CMK (cell line): ENCODE results near the gene STAMBPL1.
A peak's percentile ranks its signal among the peaks of the same experiment; 100 is the strongest.
"Not testable (repeated sequence)": the region's sequence is repeated elsewhere in the genome, so short reads cannot be mapped to it uniquely, and the experiment has no call there.

ENCODE experiments used
- DNase-seq: peaks from one replicate; pipeline ENCODE4 v3.0.0-alpha.2; 2010; ENCODE audit warnings: low read depth

The STAMBPL1 gene

DNA sequence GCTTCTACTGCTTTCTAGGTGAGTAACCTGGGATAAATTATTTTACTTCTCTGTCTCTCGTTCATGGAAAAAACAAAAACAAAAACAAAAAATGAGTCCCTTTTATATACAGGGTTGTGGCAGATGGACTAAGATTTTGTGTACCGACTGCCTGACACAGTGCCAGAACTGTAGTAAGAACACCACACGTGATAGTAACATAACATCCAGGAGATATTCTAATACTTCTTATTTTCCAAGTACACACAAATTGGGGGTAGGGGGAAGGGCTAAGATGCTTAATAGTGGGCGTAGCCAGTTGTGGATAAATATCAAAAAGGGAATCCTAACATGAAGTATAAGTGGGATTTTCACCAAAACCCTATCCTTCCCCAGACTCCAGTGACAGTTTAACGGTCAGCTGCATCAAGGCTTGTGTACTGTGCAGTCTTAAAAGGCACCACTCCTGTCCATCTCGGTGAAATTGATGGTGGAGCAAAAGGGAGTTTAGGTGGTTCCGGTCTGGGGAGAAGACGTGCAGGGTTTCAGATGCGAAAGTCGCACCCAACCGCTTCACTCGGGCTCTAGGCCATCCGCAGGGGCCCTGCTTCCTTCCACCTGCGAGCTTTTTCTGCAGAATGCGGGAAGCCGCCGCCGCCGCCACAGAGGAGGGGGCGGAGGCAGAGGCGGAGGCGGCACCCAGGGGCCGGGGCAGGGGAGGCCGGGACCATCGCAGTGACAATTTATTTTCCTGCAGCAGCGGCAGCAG is at the start of gene STAMBPL1:
Gene STAMBPL1 (plus strand): TSS at position 712 of the 748 bp plus-strand sequence. CDS start 21,464 bp downstream, outside the sequence.
- no peak for DNase-seq

DNA sequence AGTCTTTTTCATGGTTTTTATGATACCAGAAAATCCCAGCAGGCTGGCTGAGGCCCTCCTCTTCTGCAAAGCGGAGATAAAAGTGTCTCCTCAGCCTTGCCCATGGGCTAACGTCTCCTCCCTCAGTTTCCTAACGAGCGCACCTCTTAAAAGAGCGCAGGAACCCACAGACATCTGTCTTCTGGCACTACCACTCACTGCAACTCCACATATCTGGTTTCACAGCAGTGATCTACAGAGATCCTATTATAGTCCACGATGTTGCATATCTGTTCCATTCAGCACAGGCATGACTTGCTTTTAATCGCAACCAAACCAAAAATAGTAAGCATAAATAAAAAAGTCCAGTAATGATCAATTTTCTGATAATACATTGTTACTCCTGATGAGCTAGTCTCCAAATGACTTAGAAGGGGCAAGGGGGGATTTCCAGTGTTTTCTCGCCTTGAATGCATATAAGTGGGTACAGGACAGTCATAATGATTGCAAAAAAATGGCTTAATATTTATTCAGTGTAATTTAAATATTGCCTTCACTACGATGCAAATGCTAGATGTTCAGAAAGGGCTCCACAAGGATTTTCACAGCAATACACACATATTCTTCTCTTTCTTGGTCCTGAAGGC is 49.3 kb upstream of the STAMBPL1 start:
- peak; percentile 11 for DNase-seq

DNA sequence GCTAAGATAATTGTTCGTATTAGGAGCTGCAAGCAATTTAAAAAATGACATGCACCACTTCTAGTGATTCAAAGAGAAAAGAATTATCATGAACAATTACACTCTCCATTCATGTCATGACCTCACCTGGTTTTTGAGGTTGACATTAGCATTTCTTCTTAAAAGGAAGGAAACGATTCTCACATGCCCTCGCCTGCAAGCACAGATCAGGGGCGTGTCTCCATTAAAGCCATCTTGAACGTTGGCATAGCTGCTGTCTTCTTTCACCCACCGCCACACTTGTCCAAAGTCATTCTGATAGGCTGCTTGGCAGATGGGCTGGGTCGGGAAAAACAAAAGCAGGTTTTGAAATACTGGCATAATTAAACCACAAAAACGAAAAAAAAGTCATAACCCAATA is 48.3 kb upstream of the STAMBPL1 start:
- no peak for DNase-seq

DNA sequence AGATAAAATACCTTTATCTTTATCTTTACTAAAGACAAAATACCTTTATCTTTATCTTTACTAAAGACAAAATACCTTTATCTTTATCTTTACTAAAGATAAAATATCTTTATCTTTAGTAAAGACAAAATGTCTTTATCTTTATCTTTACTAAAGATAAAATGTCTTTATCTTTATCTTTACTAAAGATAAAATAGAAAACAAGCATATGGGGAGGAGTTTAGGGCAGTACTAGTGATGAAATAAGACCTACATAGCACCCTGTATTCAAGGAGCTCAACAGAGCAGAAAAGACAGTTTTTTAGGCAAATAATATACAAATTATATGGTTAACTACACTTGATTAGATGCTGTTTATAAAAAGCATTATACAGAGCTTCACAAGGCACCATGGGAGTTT is 47.7 kb upstream of the STAMBPL1 start:
- DNase-seq: no peak

DNA sequence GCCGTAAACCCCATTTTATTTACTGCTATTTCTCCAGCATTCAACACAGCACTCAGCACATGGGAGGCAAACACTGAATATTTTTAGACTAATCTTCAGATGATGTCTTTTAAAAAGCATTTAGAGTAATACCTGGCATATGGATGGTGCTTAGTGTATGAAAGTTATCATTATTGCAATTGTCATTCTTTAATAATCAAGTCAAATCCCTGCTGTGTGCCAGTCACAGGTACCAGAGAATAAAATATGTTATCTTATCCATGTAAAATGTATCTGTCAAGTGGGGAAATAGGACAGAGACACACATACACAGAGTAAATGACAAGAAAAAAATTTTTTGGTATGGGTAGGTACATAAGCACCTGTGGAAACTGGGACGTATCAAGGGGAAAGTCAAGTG is 46.9 kb upstream of the STAMBPL1 start:
- no peak for DNase-seq

DNA sequence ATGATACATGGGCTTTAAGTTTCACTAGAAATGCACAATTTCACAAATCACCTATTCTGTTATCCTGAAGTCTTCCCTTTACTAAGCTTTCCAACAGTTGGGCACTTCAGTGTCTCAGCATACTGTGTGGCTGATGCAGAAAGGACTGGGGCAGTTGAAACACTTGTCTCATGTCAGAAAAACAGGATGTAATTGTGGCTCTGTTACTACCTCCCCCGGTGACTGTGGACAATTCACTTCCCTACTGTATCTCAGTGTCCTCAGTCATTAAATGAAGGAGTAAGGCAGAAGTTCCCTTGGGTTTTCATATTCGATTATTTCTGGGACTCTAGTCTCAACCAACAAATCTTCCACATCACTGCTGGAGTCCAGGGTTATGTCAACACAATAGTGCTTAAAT is 46.3 kb upstream of the STAMBPL1 start:
- DNase-seq: no peak

DNA sequence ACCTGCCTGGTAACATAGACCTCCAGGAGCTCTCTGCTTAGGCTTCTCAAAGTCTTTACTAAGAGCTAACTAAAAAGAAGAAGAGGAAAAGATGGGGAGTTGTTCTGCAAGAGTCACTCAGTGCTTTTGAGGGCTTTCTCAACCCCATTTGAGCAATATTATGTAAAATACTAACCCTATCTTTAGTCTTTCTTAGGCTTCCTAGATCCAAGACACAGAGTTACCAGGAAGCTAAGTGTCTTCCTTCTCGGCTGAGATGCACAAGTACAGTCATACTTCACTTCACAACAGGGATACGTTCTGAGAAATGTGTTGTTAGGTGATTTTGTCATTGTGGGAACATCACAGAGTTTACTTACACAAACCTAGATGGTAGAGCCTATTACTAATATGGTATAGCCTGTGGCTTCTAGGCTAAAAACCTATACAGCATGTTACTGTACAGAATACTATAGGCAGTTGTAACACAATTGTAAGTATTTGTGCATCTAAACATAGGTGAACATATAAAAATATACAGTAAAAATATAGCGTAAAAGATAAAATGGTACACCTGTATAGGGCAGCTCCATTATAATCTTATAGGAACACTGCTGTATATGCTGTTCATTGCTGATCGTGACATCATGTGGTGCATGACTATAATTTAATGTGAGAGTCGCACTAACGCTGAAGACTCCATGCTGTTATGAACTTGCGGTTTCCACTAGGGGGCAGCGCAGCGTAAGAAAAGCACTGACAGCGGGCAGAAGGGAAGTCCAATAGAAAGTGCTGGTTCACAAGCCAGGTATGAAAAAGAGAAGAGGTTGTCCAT is 44.7 kb upstream of the STAMBPL1 start:
- DNase-seq: peak; percentile 35

DNA sequence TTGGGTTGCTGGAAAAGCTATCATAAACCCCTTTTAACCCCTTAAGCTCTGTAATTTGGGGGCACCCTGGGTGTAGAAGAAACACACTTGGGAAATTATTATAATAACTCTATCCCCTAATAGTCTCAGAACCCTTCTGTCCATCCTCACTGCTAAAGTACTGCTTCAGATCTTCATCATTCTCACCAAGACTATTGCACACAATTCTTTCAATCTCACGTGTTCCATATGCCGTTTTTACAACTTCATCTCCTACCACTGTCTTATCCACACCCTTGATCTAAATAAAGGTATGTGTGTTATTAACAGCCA is 44.2 kb upstream of the STAMBPL1 start:
- no peak for DNase-seq

DNA sequence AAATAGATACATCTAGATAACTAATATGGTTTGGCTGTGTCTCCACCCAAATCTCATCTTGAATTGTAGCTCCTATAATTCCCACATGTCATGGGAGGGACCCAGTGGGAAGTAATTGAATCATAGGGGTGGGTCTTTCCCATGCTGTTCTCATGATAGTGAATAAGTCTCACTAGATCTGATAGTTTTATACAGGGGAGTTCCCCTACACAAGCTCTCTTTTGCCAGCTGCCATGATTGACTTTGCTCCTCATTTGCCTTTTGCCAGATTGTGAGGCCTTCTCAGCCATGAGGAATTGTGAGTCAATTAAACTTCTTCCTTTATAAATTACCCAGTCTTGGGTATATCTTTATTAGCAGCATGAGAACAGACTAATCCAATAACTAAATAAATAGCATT is 42.4 kb upstream of the STAMBPL1 start:
- not testable (repeated sequence) for DNase-seq

DNA sequence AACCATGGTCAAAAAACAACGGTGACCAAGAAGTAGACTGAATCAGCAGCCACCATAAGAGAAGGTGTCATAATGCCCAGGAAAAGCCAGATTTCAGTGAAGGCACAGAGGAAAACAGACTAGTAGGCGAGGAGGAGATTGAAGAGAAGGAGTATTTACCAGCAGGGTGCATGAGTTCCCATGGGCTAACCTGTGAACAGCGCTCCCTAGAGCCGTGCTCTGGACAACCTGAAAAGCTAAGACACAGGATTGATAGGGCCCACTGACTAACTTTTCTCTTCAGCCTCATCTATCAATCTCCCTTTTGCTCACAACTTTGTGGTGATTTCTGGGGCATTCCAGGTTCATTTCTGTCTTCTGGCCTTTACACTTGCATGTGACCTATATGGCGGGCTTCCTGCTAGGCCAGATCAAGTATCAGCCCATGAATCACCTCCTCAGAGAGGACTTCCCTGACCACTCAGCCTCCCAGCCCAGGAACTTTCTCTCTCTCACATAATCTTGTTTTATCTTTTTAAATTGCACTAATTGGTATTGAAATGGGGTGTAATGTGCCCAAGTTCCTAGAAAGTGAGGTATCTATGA is 41.2 kb upstream of the STAMBPL1 start:
- DNase-seq: no peak

DNA sequence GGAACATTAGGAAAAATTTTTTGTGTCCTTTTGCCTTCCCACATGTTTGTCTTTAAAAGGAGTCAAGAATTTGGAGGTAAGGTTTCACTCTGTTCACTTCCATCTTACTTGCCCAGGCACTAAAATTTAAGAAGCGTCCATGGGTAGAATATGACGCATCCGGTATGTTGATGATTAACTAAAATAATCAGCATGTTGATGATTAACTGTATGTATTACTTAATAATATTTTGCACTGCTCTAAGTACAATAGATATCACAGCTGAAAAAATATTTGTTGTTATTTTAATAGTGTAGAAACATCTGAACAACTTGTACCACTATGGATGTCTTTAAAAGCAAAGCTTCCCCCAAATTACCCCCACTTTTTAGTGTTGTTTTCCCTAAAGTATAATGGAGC is 39.9 kb upstream of the STAMBPL1 start:
- DNase-seq: no peak

DNA sequence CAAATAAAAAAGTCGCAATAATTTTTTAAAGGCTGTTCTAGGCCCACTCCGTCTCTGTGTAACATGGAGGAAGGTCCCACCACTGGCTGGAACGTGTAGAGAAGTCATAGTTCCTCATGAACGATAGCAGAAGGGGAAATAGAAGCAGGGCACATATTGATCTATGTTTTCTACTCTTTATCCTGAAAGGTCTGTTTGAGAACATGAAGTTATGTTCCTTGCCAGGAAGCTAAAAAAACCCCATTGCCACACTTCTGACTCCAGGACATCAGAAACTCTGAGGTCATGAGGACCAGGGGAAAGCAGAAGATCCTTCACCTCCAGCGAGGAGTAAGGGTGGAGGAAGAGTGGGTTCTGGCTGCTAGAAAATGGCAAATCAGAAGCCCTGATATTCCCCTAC is 39.2 kb upstream of the STAMBPL1 start:
- DNase-seq: no peak

DNA sequence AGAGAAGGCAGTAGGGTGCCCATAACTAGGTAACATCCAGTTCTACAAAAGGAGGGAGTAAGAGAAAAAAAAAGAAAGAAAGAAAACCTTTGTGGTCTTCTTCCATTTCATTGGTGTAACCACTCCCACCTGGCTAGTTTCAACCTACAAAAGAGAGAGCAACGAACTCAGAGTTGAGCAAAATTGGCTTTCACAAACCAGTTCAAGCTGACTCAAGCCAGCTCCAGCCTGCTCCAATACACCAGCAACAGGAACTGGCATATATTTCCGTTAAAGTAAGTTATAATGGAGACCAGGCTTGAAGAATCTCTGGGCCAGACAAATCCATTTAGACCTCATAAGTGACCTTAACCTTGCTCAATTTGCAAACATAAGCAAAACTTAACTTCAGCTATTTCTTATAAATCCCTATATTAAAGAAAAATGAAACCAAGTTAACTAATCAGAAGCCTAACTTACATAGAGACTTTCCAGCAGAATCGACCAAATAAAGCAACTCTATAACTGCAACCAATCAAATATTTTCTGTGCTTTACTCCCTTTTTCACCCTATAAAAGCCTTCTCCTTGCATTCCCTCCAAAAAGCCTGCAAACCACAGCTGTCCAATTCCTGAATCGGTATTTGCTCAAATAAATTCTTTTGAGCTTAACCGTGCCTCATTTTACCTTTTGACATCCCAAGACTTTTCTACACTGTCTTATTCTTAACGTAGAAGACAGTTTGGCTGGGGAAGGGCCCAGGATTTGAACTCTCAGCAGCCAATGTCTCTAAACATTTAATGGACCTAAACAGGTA is 38.5 kb upstream of the STAMBPL1 start:
- no peak for DNase-seq

DNA sequence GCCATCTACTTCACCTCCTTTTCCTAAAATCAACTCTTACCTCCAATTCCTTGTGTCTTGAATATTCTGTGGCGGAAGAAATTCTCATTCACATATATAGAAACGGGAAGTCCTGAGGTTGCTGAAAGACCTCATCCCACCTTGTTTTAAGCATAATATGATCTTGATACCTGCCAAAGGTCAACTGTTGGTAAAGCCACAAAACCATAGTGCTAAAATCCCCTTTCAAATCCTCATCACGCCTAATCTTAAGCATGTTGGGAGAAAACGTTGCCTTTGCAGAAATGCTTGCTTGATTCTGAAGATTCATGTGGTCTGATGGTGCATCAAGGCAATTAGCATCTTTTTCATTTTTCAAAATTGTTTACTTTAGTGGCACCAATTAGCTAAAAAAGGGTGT is 36.9 kb upstream of the STAMBPL1 start:
- DNase-seq: no peak

DNA sequence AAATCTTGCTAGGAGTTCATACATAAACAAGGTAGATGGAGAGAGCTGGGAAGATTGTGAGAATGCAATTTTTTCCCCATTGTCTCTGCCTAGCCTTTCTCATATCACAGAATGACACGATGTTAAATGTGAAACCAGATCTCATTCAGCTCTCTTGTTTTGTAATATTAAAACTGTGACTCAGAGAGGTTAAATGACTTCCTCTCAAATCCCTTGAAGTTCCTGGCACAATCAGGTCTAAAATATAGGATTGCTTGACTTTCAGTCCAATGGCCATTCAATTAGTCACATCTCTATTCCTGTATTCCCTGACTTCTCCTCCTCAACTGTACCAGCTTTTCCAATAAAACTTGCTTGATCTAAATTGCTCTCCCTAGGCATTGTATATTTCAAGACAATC is 31.5 kb upstream of the STAMBPL1 start:
- no peak for DNase-seq

DNA sequence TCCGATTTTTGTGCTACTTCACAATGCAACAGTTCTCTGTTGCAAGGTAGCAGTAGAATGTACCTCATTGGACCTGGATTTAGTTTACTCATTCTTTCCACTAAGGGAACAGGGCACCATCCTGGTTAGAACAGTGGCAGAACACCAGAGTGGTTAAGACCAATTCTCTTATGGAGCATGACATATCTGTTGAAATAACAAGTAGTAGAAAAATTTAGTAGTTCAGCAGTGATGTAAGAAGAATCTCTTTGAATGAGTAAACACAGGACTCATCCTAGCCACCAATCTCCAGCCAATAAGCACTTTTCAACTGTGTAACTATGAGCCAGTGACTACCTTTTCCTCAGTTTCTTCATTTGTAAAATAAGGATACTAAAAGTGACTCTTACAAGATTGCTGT is 30.8 kb upstream of the STAMBPL1 start:
- no peak for DNase-seq

DNA sequence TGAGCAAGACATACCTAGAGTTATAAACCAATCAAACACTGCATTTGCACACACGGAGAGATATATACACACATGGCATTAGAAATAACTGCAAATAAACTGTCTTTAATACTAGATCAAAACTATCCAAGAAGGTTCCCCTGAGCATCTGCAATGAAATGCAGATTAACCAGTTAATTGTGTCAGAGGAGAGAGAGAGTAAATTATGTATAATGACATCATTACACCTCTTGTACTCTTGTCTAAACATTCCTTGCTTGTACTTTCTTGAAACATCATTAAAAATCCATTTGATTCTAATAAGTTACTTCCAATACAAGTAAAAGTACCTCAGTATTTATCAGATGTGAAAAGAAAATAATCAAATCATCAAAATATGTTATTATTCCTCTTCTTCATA is 29.3 kb upstream of the STAMBPL1 start:
- no peak for DNase-seq

DNA sequence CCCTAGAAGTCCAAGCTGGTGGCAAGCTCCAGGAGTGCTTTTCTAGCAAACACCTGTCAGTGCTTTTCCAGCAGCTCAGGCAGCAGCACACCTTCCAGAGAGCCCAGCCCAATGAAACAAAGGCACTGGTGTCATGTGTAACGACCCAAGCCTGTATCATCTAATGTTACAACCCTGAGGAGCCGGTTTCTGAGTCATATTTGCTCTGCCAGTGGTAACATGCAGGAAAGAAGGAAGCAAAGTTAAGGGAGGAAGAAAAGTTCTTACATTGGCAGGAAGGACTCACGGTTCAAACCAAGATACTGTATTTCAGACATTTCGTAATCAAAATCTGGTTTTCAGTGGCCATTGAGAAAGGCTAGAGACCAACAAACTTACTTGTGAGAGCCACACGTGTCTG is 28.3 kb upstream of the STAMBPL1 start, which contains the start of gene ANKRD22:
Gene ANKRD22 (minus strand): TSS at position 139 of the 400 bp plus-strand sequence. CDS start 237 bp downstream, outside the sequence.
- no peak for DNase-seq

DNA sequence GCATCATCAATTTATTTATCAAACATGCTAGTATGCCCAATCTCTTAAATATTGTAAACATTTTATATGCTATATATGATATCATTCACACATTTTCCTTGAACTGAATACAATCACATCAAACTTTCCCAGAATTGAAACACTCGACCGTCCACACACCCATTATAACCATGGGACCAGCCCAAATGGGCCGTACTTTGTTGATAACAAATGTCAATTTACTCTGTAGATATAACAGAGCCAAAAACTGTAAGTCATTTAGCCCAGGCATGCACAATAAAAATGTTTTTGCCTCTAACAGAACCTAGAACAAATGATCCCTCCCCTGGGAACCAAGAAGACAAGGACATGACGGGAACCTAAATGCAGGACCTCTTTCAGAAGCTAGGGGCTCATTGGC is 27.7 kb upstream of the STAMBPL1 start:
- DNase-seq: no peak

DNA sequence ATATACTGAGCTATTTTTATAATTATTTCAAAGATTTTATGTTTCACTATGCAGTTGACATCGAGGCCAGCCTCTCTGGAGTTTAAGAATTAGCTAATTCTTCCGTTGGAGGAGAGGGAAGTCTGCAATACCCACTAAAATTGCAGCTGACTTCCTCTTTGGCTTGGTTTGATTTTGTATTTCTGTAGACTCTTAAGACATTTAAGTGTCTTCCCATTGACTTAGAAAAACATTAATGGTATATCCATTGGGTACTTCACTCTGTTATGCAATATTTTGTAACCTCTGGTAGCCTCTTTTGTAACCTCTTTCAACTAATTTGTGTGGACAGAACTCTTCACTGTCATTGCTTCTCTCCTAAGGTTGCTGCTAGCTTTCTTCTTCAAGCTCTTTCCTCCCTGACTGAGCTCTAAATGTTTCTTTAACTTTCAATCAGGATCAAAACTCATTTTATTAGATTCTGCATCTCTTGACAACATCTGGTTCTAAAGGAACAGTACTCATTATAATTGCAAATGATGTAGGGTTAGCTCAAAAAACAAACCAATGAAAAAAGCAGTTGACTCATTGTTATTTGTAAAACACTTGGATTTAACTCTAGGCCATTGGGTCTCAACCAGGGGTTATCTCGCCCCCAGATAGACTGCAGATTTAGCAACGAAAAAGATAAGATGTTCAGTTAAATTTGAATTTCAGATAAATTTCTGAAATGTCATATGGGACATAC is 26.7 kb upstream of the STAMBPL1 start:
- DNase-seq: no peak

DNA sequence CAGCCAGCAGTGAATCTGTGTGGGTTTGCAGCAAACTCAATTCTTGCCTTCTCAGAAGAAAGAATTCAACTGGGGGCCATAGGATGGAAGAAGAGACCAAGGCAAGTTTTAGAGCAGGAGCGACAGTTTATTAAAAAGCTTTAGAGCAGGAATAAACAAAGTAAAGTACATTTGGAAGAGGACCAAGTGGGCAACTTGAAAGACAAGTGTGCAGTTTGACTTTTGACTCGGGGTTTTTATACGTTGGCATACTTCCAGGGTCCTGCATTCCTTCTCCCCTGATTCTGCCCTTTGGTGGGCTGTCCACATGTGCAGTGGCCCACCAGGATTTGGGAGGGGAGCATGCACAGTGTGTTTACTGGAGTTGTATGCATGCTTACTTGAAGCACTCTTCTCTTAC is 25.4 kb upstream of the STAMBPL1 start:
- no peak for DNase-seq
